ENCODE results near the gene IL21R. TPM values are rescaled to one million over a fixed set of nuclear protein-coding genes. Genes with fewer than 3 reads are reported as not detected.

Gene IL21R
- total and polyA plus RNA-seq, 9 of the 15 experiments (the other 6 are each of a cell fraction or from before 2014, with no cell fraction given), result 0.04 to 0.34 (median 0.18) TPM; not detected in 1

GRCh38 chr16:27429981-27430441, 28.0 kb downstream of the IL21R start (continued):
- TF ChIP-seq, protein P1, sequence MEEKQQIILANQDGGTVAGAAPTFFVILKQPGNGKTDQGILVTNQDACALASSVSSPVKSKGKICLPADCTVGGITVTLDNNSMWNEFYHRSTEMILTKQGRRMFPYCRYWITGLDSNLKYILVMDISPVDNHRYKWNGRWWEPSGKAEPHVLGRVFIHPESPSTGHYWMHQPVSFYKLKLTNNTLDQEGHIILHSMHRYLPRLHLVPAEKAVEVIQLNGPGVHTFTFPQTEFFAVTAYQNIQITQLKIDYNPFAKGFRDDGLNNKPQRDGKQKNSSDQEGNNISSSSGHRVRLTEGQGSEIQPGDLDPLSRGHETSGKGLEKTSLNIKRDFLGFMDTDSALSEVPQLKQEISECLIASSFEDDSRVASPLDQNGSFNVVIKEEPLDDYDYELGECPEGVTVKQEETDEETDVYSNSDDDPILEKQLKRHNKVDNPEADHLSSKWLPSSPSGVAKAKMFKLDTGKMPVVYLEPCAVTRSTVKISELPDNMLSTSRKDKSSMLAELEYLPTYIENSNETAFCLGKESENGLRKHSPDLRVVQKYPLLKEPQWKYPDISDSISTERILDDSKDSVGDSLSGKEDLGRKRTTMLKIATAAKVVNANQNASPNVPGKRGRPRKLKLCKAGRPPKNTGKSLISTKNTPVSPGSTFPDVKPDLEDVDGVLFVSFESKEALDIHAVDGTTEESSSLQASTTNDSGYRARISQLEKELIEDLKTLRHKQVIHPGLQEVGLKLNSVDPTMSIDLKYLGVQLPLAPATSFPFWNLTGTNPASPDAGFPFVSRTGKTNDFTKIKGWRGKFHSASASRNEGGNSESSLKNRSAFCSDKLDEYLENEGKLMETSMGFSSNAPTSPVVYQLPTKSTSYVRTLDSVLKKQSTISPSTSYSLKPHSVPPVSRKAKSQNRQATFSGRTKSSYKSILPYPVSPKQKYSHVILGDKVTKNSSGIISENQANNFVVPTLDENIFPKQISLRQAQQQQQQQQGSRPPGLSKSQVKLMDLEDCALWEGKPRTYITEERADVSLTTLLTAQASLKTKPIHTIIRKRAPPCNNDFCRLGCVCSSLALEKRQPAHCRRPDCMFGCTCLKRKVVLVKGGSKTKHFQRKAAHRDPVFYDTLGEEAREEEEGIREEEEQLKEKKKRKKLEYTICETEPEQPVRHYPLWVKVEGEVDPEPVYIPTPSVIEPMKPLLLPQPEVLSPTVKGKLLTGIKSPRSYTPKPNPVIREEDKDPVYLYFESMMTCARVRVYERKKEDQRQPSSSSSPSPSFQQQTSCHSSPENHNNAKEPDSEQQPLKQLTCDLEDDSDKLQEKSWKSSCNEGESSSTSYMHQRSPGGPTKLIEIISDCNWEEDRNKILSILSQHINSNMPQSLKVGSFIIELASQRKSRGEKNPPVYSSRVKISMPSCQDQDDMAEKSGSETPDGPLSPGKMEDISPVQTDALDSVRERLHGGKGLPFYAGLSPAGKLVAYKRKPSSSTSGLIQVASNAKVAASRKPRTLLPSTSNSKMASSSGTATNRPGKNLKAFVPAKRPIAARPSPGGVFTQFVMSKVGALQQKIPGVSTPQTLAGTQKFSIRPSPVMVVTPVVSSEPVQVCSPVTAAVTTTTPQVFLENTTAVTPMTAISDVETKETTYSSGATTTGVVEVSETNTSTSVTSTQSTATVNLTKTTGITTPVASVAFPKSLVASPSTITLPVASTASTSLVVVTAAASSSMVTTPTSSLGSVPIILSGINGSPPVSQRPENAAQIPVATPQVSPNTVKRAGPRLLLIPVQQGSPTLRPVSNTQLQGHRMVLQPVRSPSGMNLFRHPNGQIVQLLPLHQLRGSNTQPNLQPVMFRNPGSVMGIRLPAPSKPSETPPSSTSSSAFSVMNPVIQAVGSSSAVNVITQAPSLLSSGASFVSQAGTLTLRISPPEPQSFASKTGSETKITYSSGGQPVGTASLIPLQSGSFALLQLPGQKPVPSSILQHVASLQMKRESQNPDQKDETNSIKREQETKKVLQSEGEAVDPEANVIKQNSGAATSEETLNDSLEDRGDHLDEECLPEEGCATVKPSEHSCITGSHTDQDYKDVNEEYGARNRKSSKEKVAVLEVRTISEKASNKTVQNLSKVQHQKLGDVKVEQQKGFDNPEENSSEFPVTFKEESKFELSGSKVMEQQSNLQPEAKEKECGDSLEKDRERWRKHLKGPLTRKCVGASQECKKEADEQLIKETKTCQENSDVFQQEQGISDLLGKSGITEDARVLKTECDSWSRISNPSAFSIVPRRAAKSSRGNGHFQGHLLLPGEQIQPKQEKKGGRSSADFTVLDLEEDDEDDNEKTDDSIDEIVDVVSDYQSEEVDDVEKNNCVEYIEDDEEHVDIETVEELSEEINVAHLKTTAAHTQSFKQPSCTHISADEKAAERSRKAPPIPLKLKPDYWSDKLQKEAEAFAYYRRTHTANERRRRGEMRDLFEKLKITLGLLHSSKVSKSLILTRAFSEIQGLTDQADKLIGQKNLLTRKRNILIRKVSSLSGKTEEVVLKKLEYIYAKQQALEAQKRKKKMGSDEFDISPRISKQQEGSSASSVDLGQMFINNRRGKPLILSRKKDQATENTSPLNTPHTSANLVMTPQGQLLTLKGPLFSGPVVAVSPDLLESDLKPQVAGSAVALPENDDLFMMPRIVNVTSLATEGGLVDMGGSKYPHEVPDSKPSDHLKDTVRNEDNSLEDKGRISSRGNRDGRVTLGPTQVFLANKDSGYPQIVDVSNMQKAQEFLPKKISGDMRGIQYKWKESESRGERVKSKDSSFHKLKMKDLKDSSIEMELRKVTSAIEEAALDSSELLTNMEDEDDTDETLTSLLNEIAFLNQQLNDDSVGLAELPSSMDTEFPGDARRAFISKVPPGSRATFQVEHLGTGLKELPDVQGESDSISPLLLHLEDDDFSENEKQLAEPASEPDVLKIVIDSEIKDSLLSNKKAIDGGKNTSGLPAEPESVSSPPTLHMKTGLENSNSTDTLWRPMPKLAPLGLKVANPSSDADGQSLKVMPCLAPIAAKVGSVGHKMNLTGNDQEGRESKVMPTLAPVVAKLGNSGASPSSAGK (IDR thresholded peaks at IDR 0.05), result no peak
- no peak for TF ChIP-seq MXI1 (IDR thresholded peaks at IDR 0.05; ENCODE audit: low read depth, low read length)
- TF ChIP-seq GABPB1 (CRISPR knock-in tag; IDR thresholded peaks at IDR 0.05), result no peak
- TF ChIP-seq NFE2L1 (tag; IDR thresholded peaks at IDR 0.05; ENCODE audit: borderline replicate concordance, low read depth), result no peak
- TF ChIP-seq HNRNPLL (IDR thresholded peaks at IDR 0.05; ENCODE audit: low read depth, low read length, poor library complexity, severe bottlenecking), result no peak
- TF ChIP-seq BRF2 (IDR thresholded peaks at IDR 0.05; ENCODE audit: borderline replicate concordance, insufficient read depth, insufficient read length), result no peak
- no peak for TF ChIP-seq TBL1XR1 (IDR thresholded peaks at IDR 0.05; ENCODE audit: low read length in 2 of 2)
- TF ChIP-seq ZNF224 (CRISPR knock-in tag; IDR thresholded peaks at IDR 0.05), result no peak
- no peak for TF ChIP-seq POLR2A (conservative IDR thresholded peaks at IDR 0.05)
- TF ChIP-seq RBM22 (IDR thresholded peaks at IDR 0.05; ENCODE audit: low read depth, low read length, poor library complexity, severe bottlenecking), result no peak
- TF ChIP-seq SRSF9 (IDR thresholded peaks at IDR 0.05; ENCODE audit: borderline replicate concordance, low read depth, low read length), result no peak
